Mesodermal cell (in vitro differentiated cells): Measurements from ENCODE around the gene TTC23.
A peak's percentile ranks its signal among the peaks of the same experiment; 100 is the strongest.

Source experiments
- H3K27ac ChIP-seq: 2 replicates; pipeline ENCODE4 v1.7.0; 2013; ENCODE audit warnings: mild to moderate bottlenecking, low read depth, low read length, moderate library complexity; ENCODE audit not compliant: severe bottlenecking
- H3K36me3 ChIP-seq: 2 replicates; pipeline ENCODE4 v1.7.1; 2013; ENCODE audit warnings: mild to moderate bottlenecking, low read length, moderate library complexity; ENCODE audit not compliant: control insufficient read depth, insufficient read depth
- H3K4me1 ChIP-seq: one replicate; pipeline ENCODE4 v1.7.1; 2013; ENCODE audit warnings: mild to moderate bottlenecking, low read length; ENCODE audit not compliant: insufficient read depth, control insufficient read depth, poor library complexity, severe bottlenecking
- H3K4me3 ChIP-seq: 2 replicates; pipeline ENCODE4 v1.7.0; 2013; ENCODE audit warnings: low read length, control low read depth, mild to moderate bottlenecking; ENCODE audit not compliant: insufficient read depth, poor library complexity, severe bottlenecking; ENCODE audit errors: extremely low read depth
- H3K9me3 ChIP-seq: 2 replicates; pipeline ENCODE4 v1.7.1; 2013; ENCODE audit warnings: mild to moderate bottlenecking, low read length, moderate library complexity; ENCODE audit not compliant: control insufficient read depth
- WGBS, 2 experiments: methylation state at CpG; one replicate each; pipeline ENCODE4 v1.1.5; 2013; ENCODE audit warnings: missing lambda C conversion rate in 2 of 2; ENCODE audit not compliant: insufficient coverage in 2 of 2; 5-methylcytosine and 5-hydroxymethylcytosine counted together

TTC23 gene

DNA sequence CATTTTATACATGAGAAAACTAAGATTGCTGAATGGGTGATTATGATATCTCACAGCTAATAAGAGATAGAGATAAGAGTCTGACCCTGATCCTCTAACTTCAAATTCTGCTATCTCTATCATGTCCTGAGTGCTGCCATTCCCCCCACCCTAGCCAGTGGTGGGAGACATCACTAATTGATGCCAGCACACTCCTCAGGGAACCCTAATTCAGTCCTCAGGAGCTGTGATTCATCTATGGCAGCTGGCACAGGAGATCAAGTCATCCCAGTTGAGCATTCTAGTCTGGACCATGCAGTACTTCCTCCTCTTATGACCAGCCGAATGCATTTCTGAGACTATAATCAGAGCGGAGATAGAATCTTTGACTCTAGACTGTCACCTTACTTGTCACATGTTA, 72.6 kb downstream of the TTC23 start:
- H3K36me3 ChIP-seq, result peaks cover 6% of the 10 kb centered on the region
- H3K4me1 ChIP-seq, result peaks cover 24% of the 10 kb centered on the region
- WGBS, 2 experiments, result 93 to 94% methylated on average over 2 of the region's 2 CpGs
- no peaks in the 10 kb centered on the region for H3K9me3 ChIP-seq
- H3K27ac ChIP-seq, result no peak overlapping the region
- no peak overlapping the region for H3K4me3 ChIP-seq

DNA sequence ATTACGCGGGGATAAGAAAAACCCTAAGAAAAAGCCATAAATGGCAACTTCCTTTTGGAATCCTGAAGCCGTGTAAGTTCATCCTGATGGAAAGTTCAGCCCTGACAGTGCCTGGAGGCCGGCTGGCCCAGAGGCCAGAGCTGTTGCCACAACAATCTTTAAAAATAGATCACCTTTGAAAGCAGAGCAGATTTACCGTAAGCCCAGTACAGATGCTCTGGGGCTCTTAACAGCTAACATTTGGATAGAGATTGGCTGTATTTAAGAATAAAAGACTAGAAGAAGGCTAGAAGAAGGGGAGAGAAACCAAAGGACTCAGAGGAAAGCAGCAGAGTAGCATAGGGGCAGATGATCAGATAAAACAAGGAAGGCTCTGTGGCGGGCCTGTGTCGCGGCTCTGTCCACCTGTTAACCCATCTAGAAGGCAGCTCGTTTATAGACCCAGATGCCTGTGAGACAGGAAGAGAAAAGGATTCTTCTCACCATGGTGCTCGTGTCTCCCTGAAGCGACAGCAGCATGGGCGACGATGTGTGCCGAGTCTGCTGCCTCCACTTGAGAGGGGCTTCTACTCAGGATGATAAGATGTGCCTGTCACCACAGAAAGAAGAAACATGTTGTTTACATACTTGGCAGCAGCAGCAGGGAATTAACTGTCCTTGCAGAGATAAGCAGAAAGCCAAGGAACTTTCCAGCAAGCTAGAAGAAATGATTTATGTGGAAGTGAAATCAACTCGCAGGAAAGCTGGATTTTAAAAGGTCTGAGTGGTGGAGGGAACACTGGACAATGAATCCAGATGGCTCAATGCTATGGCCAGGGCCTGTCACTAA, 74.6 kb downstream of the TTC23 start:
- Histone ChIP-seq H3K4me1 (peaks cover 23% of the 10 kb centered on the region), H3K36me3 (peaks cover 13% of the 10 kb centered on the region), H3K9me3 (no peaks in the 10 kb centered on the region), H3K27ac (peak overlapping the region; percentile 68), H3K4me3 (no peak overlapping the region)
- 84 to 87% methylated on average over 13 to 15 of the region's 15 CpGs for WGBS, 2 experiments

DNA sequence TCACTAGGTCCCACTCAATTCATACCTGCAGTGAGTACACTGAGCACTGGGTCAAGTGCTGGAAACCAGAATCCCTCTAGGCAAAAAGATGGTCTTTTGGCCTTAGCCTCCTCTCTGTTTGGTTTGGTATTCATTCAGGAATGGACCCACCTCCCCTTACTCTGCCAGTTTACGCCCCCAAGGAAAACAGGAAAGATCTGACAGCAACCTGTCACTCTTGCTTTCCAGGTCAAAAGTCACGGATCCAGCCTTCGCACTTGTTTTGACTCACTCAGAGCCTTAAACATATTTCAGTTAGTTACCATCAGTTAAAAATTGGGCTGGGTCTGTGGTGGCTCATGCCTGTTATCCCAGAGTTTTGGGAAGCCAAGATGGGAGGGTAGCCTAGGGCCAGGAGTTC, 76.4 kb downstream of the TTC23 start:
- Histone ChIP-seq H3K27ac (no peak overlapping the region), H3K36me3 (peaks cover 22% of the 10 kb centered on the region), H3K4me1 (peaks cover 26% of the 10 kb centered on the region), H3K9me3 (no peaks in the 10 kb centered on the region), H3K4me3 (no peak overlapping the region)
- WGBS, 2 experiments, result 86% methylated on average over 1 of the region's 3 CpGs; no CpG with 5 or more reads in 1 of the 2 experiments

DNA sequence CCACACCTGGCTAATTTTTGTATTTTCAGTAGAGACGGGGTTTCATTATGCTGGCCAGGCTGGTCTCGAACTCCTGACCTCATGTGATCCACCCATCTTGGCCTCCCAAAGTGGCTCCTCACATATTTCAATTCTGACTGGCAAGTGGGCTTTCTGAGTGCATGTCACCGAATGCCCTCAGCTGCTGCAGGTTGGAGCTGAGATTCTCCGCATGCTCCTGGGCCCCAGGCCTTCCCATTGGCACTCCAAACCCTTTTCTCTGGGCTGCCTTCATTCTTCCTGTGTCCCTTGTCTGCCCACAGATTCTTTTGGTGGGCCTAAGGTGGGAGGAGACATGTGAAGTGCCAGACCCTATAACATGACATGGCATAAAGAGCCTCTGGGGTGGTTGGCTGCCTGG, 77.2 kb downstream of the TTC23 start:
- Histone ChIP-seq H3K36me3 (peaks cover 25% of the 10 kb centered on the region), H3K27ac (no peak overlapping the region), H3K4me1 (peaks cover 22% of the 10 kb centered on the region), H3K9me3 (no peaks in the 10 kb centered on the region), H3K4me3 (no peak overlapping the region)
- WGBS, 2 experiments, result 94 to 100% methylated on average over 2 to 3 of the region's 4 CpGs

GRCh38 chr15:99170476-99171065, 78.8 kb downstream of the TTC23 start:
- WGBS, 2 experiments, result 70 to 90% methylated on average over 2 to 4 of the region's 7 CpGs
- H3K9me3 ChIP-seq, result no peaks in the 10 kb centered on the region
- peaks cover 17% of the 10 kb centered on the region for H3K4me1 ChIP-seq
- H3K36me3 ChIP-seq, result peaks cover 25% of the 10 kb centered on the region
- H3K27ac ChIP-seq, result no peak overlapping the region
- H3K4me3 ChIP-seq, result no peak overlapping the region

DNA sequence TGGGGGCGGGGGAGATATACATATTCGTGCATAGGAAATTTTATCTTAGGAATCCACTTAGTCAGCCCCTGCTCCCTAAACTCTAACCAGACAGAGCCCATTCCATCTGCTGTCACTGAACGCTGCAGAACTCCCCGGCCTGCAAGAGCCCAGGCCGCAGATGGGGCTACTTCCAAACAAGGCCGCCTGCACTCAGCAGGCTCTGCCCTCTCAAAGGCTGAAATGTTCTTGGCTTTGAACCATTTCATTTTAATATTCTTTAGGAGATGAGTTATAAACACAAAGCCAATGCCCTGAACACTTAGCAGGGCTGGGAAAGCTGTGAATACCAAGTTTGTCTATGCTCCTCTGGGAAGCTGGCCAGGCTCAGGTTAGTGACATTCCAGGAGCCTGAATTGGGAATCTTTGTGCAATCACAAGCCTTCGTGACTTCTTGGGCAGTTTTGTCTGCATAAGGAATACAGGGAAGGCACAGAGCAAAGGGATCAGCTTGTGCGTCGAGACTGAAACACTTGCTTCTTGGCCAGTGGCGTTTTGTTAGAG, 79.5 kb downstream of the TTC23 start:
- Histone ChIP-seq H3K27ac (no peak overlapping the region), H3K4me1 (peaks cover 10% of the 10 kb centered on the region), H3K9me3 (no peaks in the 10 kb centered on the region), H3K36me3 (peaks cover 25% of the 10 kb centered on the region), H3K4me3 (no peak overlapping the region)
- 93 to 96% methylated on average over 5 of the region's 10 CpGs for WGBS, 2 experiments

DNA sequence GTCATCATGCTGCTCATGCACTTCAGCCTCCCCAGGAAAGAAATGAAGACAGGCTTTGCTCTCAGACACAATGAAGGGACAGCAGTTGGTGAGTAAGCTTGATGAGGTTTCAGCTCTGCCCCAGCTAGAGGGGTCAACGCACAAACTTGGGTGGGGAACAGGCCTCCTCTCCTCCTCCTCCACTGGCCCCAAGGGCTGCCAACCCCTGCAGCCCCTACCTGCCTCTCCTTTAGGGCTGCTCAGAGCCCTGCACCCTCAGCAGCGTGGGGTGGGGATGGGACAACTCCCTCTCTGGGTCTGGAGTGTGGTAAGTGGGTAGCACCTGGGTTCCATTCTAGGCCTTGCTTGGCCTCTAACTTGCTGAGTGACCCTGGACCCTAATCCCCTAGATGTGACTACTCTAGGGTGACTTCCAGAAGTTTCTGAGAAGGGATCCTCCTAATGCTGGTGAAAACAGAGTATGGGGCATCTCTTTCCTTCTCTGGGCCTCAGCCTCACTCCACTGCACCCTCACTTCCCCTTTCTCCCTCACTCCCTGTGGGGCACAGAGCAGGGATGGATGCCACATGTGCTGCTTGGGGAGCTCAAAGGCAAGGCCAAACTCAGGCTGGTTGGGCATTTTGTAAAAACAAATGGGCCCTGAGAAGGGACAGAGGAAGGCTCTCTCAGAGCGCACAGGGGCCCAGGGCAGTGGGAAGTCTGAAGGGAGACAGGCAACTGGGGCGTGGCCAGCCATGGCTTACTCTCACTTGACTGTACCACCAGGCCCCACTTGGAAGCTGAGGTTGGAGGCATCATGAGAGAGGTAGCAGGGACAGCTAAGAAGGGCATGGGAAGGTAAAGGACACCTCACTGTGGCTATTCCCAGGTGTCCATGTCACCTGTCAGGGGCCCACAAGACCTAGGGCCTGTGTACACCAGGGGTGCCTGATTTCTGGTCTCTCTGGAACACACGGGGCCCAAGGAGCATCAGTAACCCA, 80.5 kb downstream of the TTC23 start:
- 90 to 93% methylated on average over 3 to 5 of the region's 5 CpGs for WGBS, 2 experiments
- no peaks in the 10 kb centered on the region for H3K9me3 ChIP-seq
- no peak overlapping the region for H3K4me3 ChIP-seq
- peaks cover 22% of the 10 kb centered on the region for H3K36me3 ChIP-seq
- H3K27ac ChIP-seq, result no peak overlapping the region
- H3K4me1 ChIP-seq, result peaks cover 6% of the 10 kb centered on the region

DNA sequence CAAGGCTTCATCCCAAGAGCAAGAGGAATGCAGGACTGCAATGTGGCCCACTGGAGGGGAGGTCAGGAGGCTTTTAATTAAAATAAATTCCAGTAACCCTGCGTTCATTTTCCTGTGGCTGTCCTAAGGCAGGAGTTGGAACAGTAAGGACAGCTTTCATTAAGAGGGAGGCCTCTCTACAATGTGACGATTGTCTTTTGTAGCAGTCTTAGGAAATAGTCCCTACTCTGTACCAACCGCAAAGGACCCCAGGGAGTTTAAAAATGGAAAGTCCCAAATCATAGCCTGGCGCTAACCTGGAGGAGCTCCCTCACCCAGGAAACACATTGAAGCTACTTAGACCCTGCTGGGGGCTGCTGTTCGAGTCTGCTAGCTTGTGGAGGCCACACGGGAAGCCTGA, 81.7 kb downstream of the TTC23 start:
- WGBS, 2 experiments, result 89 to 90% methylated on average over 3 to 5 of the region's 6 CpGs
- no peak overlapping the region for H3K27ac ChIP-seq
- H3K4me1 ChIP-seq, result peaks cover 6% of the 10 kb centered on the region
- H3K4me3 ChIP-seq, result no peak overlapping the region
- no peaks in the 10 kb centered on the region for H3K9me3 ChIP-seq
- peaks cover 26% of the 10 kb centered on the region for H3K36me3 ChIP-seq

- no peak overlapping the region for H3K4me3 ChIP-seq
- no peaks in the 10 kb centered on the region for H3K9me3 ChIP-seq
- no peak overlapping the region for H3K27ac ChIP-seq
- WGBS, 2 experiments, result 89 to 94% methylated on average over 4 of the region's 5 CpGs
- peaks cover 31% of the 10 kb centered on the region for H3K36me3 ChIP-seq
- peaks cover 6% of the 10 kb centered on the region for H3K4me1 ChIP-seq
Measured at GRCh38 chr15:99167201-99167600, 82.2 kb downstream of the TTC23 start.

DNA sequence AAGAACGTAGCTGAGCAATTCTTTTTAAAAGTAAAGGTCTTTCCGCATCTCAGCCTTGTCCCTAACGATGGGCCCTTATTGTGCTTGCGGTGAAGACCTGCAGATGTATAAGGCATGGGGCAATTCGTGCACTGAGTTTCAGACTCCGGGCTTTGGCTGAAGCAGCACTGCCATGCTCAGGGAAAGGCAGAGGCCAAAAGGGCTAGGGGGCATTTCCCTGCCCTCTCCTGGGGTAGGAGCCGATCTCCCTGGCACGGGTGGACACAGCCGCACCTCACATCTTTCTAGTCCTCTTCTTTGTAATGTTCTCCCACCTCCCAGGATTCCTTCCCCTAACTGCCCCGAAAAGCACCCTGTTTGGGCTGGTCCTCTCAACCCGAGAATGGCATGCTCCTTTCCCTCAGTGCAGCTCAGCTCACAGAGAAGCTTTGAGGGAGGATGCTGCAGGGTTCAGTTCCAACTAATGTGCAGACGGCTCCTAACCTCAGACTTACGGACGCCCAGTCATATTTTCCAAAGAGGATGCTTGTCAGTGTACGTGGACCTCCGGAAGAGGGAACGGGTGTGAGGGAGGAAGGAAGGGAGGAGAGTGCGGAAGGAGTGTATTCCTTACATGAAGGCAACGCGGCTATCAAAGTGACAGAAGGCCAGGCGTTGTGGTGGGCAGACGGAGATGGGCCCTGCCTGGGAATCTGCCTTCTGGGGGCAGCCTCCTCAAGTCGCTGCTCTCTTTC, 83.3 kb downstream of the TTC23 start:
- Histone ChIP-seq H3K36me3 (peaks cover 31% of the 10 kb centered on the region), H3K27ac (no peak overlapping the region), H3K4me1 (peaks cover 6% of the 10 kb centered on the region), H3K9me3 (no peaks in the 10 kb centered on the region), H3K4me3 (no peak overlapping the region)
- 94% methylated on average over 23 of the region's 23 CpGs for WGBS, 2 experiments
